NCI-H2196 (cell line): ENCODE measurements around the gene MAGEA4.

Experiments used
- DNase-seq: peaks from one replicate; lab custom pipeline; 2025; ENCODE audit not compliant: unreplicated experiment; lab: John Stamatoyannopoulos, UW

MAGEA4 gene

GRCh38 chrX:151923648-151924047, 11.0 kb downstream of the MAGEA4 start:
- DNase-seq = no peak

- no peak for DNase-seq
Measured at GRCh38 chrX:151929126-151929525, 16.4 kb downstream of the MAGEA4 start.

- DNase-seq = no peak
Measured at GRCh38 chrX:151935358-151935757, 22.7 kb downstream of the MAGEA4 start.

GRCh38 chrX:151938172-151938571, 25.5 kb downstream of the MAGEA4 start:
- DNase-seq = no peak

- DNase-seq = no peak
Measured at GRCh38 chrX:151954730-151955129, 42.0 kb downstream of the MAGEA4 start.

- no peak for DNase-seq
Measured at GRCh38 chrX:151958101-151958500, 45.4 kb downstream of the MAGEA4 start.

- no peak for DNase-seq
Measured at GRCh38 chrX:151962034-151962433, 49.3 kb downstream of the MAGEA4 start.

- DNase-seq = no peak
Measured at GRCh38 chrX:151966236-151966635, 53.5 kb downstream of the MAGEA4 start.

GRCh38 chrX:151970027-151970426, 57.3 kb downstream of the MAGEA4 start:
- no peak for DNase-seq

- no peak for DNase-seq
Measured at GRCh38 chrX:151970661-151971060, 58.0 kb downstream of the MAGEA4 start.

GRCh38 chrX:151973060-151973661, 60.5 kb downstream of the MAGEA4 start:
- DNase-seq = no peak

- DNase-seq = no peak
Measured at GRCh38 chrX:151973851-151974335, 61.2 kb downstream of the MAGEA4 start.
